Urinary bladder (tissue), 4 donors: ENCODE data around the gene LIMD2. TPM values are rescaled to one million over a fixed set of nuclear protein-coding genes. Genes with fewer than 3 reads are reported as not detected.

Source experiments
- DNase-seq: peaks from one replicate; pipeline ENCODE4 v3.0.0-alpha.2; 2015; ENCODE audit errors: extremely low spot score
- H3K27ac ChIP-seq: one replicate; pipeline ENCODE4 v1.5.1; 2013; ENCODE audit warnings: low read depth, mild to moderate bottlenecking, moderate library complexity
- H3K36me3 ChIP-seq: one replicate; pipeline ENCODE4 v1.6.1; 2013; ENCODE audit warnings: mild to moderate bottlenecking, moderate library complexity; ENCODE audit not compliant: insufficient read depth
- H3K4me1 ChIP-seq: one replicate; pipeline ENCODE4 v1.6.1; 2013; ENCODE audit warnings: mild to moderate bottlenecking, moderate library complexity; ENCODE audit not compliant: insufficient read depth
- H3K4me3 ChIP-seq: one replicate; pipeline ENCODE4 v1.5.1; 2013; ENCODE audit warnings: low read depth, low read length
- WGBS: extraction: QIAGEN DNeasy Blood & Tissue Kit; methylation state at CpG from one replicate; pipeline ENCODE4 v1.1.7; 2013; 5-methylcytosine and 5-hydroxymethylcytosine counted together
- polyA plus RNA-seq: library from polyadenylated mRNA; stranded (reverse); fragments of 200-250 nt; gene quantifications from one replicate; pipeline ENCODE4 v1.2.3, GENCODE V29; 2013
- total RNA-seq: library from RNA; depleted of rRNA; stranded (reverse); fragments of >200 nt; gene quantifications from one replicate; pipeline ENCODE4 v1.2.3, GENCODE V29; 2014
- donor health status: healthy with polysubstance abuse.
- donor health status: healthy.

The LIMD2 gene
- total and polyA plus RNA-seq, 2 donors = 9.4 to 12.0 TPM

GRCh38 chr17:63697341-63698286, 2.3 kb downstream of the LIMD2 start:
- no peaks in the 10 kb centered on the region for H3K36me3 ChIP-seq
- WGBS = 71% methylated on average over 22 of the region's 22 CpGs
- H3K4me1 ChIP-seq = peaks cover 3% of the 10 kb centered on the region
- H3K27ac ChIP-seq = peak overlapping the region; percentile 2
- no peak for DNase-seq
- peak overlapping the region; percentile 60 for H3K4me3 ChIP-seq

DNA sequence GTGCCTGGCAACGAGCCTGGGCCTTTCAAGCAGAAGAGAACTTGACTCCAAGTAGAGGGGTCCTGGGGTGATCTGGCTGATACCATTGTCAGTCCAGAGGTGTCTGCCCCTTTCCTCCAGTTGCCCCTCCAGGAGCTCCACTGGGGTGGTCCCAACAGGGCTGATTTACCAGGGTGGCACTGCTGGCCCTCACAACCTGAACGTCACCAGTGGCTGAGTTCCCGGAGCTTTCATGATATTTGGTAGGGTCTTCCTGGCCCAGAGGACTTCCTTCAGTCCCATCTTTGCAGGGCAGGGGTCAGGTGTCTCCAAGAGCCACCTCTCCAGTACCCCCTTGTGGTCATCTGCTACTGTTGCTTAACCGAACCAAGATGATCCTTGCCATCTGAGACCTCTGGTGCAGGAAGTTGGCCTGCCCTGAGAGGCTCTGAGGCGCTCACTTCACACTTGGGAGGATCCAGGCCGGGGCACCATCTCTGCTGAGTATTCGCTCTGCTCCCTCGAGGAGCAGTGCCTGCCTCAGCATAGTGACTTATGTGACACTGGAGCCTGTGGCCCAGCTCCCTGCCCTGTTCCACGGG, 3.5 kb downstream of the LIMD2 start:
- H3K4me3 ChIP-seq = no peak overlapping the region
- DNase-seq = no peak
- H3K36me3 ChIP-seq = no peaks in the 10 kb centered on the region
- H3K4me1 ChIP-seq = peaks cover 3% of the 10 kb centered on the region
- 69% methylated on average over 9 of the region's 9 CpGs for WGBS
- H3K27ac ChIP-seq = no peak overlapping the region

- no peaks in the 10 kb centered on the region for H3K36me3 ChIP-seq
- no peak overlapping the region for H3K27ac ChIP-seq
- WGBS = 82% methylated on average over 6 of the region's 6 CpGs
- H3K4me1 ChIP-seq = peaks cover 3% of the 10 kb centered on the region
- no peak for DNase-seq
- no peak overlapping the region for H3K4me3 ChIP-seq
Observed at GRCh38 chr17:63695889-63696288, 4.0 kb downstream of the LIMD2 start.

DNA sequence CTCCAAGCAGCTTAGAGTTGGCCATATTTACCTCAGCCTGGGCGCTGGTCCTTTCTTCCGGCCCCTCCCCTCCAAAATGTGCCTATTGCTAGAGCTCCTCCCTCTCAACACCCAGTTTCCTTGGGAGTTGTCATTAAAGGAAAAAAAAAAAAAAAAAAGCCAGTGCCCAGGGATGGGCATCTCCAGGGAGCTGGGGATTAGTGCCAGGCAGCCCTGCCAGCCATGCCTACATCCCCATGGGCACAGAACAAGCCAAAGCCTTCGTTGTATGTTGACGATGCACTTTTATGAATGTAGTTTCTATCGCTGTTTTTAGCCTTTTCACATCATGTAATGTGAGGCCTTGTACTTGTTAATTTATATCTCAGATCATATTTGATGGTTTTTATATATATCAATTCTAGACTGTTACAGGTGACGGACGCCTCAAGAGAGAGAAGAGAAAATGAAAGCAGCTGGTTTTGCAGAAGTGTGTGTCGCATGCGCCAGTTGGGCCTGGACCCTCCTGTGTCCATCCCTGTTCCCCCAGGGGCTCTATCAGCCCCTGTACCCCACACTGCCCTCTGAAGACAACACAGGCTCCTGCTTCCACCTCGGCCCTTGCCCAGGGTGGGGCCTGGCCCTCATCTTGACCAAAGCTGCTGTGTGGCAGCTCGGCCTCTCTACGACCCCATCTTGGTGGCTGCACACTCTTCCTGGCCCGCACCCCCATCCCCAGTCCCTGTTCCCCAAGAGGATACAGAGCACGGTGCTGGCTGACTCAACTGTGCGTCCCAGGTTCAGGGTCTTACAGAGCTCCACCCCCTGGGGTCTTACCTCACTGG, 4.8 kb downstream of the LIMD2 start:
- H3K27ac ChIP-seq = no peak overlapping the region
- H3K4me1 ChIP-seq = no peaks in the 10 kb centered on the region
- 80% methylated on average over 15 of the region's 15 CpGs for WGBS
- H3K4me3 ChIP-seq = no peak overlapping the region
- no peaks in the 10 kb centered on the region for H3K36me3 ChIP-seq
- no peak for DNase-seq

DNA sequence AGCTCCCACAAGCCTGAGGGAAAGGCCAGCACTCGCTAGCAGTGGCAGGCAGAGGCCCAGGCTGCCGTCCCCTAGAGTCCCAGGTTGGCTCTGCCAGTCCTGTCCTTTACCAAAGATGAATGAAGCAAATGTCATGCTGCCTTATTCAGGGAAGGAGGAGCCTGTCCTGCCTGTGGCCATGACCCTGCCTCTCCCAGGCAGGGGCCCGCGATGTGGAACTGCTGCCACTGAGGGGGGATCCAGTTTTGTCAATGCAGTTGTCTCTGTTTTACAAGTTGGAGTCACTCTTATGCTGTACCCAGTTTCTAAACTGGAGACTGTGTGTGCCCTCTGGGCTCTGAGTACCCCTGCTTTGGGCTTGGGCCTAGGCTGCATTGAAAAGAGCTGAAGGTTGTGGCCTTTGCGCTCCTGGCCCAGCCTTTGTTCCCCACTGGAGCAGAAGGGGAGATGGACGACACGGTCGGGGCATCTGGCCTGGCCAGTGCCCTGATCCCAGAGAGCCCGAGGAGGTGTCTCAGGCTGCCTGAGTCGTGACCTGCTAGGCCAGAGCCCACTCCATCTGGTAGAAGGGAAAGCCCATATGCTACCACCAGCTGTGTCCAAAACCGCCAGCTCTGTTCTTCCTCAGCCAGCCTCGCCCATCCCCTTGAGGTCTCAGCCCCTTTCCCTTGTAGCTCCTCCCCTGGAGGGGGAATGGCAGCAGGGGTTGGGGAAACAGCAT, 5.5 kb downstream of the LIMD2 start:
- H3K27ac ChIP-seq = no peak overlapping the region
- H3K36me3 ChIP-seq = no peaks in the 10 kb centered on the region
- no peak overlapping the region for H3K4me3 ChIP-seq
- no peaks in the 10 kb centered on the region for H3K4me1 ChIP-seq
- WGBS = 80% methylated on average over 12 of the region's 12 CpGs
- DNase-seq = no peak

GRCh38 chr17:63693411-63694113, 6.4 kb downstream of the LIMD2 start:
- WGBS = 88% methylated on average over 18 of the region's 18 CpGs
- no peaks in the 10 kb centered on the region for H3K36me3 ChIP-seq
- no peak overlapping the region for H3K4me3 ChIP-seq
- no peaks in the 10 kb centered on the region for H3K4me1 ChIP-seq
- H3K27ac ChIP-seq = no peak overlapping the region
- DNase-seq = no peak

DNA sequence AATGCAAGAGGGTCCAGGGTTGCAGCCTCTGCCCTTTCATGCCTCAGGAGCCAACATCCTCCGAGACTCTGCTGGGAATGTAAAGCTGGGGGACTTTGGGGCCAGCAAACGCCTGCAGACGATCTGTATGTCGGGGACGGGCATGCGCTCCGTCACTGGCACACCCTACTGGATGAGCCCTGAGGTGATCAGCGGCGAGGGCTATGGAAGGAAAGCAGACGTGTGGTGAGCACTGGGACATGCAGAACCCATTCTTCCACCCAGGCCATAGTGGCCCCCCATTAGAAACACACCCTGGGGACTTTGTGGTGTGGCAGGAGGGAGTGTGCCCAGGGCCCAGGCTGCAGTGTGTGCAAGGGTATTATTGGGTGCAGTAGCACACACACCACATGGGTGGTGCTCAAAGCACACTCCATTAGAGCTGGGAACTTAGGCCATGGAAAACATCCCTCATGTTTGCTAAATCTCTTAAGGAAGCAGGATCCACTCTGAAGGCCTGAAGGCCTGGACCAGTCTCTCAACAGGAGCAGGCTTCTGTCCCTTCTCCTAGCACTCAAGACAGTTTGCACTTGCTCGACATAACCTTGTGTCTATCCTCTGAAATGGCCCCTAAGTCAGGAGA, 7.6 kb downstream of the LIMD2 start:
- DNase-seq = no peak
- no peaks in the 10 kb centered on the region for H3K36me3 ChIP-seq
- 92% methylated on average over 11 of the region's 11 CpGs for WGBS
- H3K4me3 ChIP-seq = no peak overlapping the region
- no peak overlapping the region for H3K27ac ChIP-seq
- H3K4me1 ChIP-seq = no peaks in the 10 kb centered on the region

- WGBS = 96% methylated on average over 14 of the region's 14 CpGs
- no peak for DNase-seq
- Histone ChIP-seq H3K4me1 (no peaks in the 10 kb centered on the region), H3K4me3 (no peak overlapping the region), H3K27ac (no peak overlapping the region), H3K36me3 (no peaks in the 10 kb centered on the region)
Observed at GRCh38 chr17:63689479-63689878, 10.4 kb downstream of the LIMD2 start.

DNA sequence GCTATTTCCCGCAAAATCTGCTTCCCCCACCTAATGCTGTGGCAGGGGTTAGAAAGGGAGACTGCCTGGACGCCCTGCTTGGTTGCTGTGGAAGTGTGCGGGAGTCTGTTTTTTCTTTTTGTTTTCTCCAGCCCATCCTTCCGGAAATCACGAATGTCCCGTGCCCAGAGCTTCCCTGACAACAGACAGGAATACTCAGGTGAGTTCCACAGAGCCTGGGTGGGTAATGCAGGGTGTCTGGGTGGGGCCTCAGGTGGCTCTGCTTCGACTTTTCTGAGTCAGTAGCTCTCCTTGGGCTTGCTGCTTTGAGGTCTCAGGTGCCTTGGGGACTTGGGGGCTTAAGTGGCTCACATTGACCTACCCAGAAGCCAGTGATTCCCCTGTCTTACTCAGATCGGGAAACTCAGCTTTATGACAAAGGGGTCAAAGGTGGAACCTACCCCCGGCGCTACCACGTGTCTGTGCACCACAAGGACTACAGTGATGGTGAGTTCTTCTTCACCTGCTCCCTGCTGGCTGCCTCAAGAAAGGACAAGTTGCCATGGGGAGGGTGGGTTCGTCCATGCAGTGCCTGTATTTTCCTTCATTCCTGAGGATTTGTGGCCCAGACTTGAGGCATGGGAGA, 11.4 kb downstream of the LIMD2 start:
- 82% methylated on average over 12 of the region's 12 CpGs for WGBS
- DNase-seq = no peak
- H3K36me3 ChIP-seq = no peaks in the 10 kb centered on the region
- no peaks in the 10 kb centered on the region for H3K4me1 ChIP-seq
- H3K4me3 ChIP-seq = no peak overlapping the region
- no peak overlapping the region for H3K27ac ChIP-seq

GRCh38 chr17:63686138-63686685, 13.7 kb downstream of the LIMD2 start:
- WGBS = 91% methylated on average over 3 of the region's 3 CpGs
- Histone ChIP-seq H3K4me3 (no peak overlapping the region), H3K4me1 (no peaks in the 10 kb centered on the region), H3K27ac (no peak overlapping the region), H3K36me3 (no peaks in the 10 kb centered on the region)
- DNase-seq = no peak

GRCh38 chr17:63685578-63685977, 14.3 kb downstream of the LIMD2 start:
- Histone ChIP-seq H3K36me3 (no peaks in the 10 kb centered on the region), H3K4me1 (no peaks in the 10 kb centered on the region), H3K27ac (no peak overlapping the region), H3K4me3 (no peak overlapping the region)
- no peak for DNase-seq
- WGBS = 91% methylated on average over 3 of the region's 3 CpGs

GRCh38 chr17:63685041-63685440, 14.9 kb downstream of the LIMD2 start:
- H3K27ac ChIP-seq = no peak overlapping the region

More at GRCh38 chr17:63685041-63685440, 14.9 kb downstream of the LIMD2 start:
- H3K36me3 ChIP-seq = no peaks in the 10 kb centered on the region
- no peaks in the 10 kb centered on the region for H3K4me1 ChIP-seq
- no peak overlapping the region for H3K4me3 ChIP-seq
- 30% methylated on average over 2 of the region's 2 CpGs for WGBS
- DNase-seq = no peak
